Loucy (cell line): ENCODE measurements around the gene MYO9A.

ENCODE experiments used
- CTCF ChIP-seq: fragments of 200-600 bp; sonication (generic); conservative IDR thresholded peaks from 2 replicates; pipeline ENCODE4 v1.5.1; 2014; ENCODE audit warnings: mild to moderate bottlenecking, antibody characterized with exemption, low read length
- EZH2phosphoT487 ChIP-seq: fragments of 200-600 bp; IDR thresholded peaks from 2 replicates; pipeline ENCODE4 v1.6.1; 2018; ENCODE audit warnings: antibody characterized with exemption, mild to moderate bottlenecking, moderate library complexity, borderline replicate concordance

- no peak for TF ChIP-seq CTCF
- no peak for TF ChIP-seq EZH2phosphoT487
Observed at GRCh38 chr15:72113347-72114031, 4.5 kb downstream of the MYO9A start.
